ENCODE results near the gene MSI2. TPM values are rescaled to one million over a fixed set of nuclear protein-coding genes. Genes with fewer than 3 reads are reported as not detected.

MSI2 gene
- total and polyA plus RNA-seq, 12 donors = 32.6 to 411 (median 148) TPM

DNA sequence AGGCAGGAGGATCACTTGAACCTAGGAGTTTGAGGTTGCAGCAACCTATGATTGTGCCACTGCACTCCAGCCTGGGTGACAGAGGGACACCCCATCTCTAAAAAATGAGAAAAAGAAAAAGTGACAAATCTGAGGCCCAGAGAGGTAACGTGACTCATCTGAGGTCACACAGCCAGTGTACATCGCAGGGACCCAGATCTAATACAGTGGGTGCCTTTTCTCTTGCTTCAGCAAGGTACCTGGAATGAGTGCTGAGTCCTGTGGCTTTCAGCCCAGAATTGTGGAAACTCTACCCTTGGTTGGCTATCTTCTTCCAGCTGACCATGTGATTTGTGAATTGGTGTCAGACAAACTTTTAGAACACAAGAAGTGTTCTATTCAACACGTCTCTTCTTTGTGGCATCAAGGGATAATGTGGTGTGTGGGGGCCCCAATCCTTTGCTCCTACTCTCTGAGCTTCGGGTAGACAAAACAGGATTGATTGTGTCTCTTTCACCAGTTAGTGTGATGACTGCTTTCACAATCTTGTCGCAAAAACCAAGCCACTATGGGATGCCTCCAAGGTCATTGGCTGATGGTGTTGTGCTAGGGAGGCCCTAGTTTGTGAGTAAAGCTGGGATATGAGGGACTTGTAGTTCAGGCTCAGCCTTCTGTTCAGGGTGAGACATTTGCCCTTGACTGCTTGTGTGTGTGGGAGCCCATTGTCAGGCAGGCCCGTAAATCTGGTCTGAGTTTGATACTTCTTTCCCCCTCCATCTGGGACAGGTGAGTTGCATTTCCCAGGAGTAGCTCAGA lies 71.0 kb downstream of the MSI2 start:
- Histone ChIP-seq H3K36me3 (replicated peaks in 1 of 2) (no peaks in the 10 kb centered on the region), H3K4me1 (replicated peaks in 1 of 2) (peaks cover 27 to 53% of the 10 kb centered on the region in 2 donors), H3K27ac (peak overlapping the region; percentile 14 to 91 (median 65)), H3K9me3 (replicated peaks in 1 of 3) (no peaks in the 10 kb centered on the region), H3K4me3 (no peak overlapping the region), H3K27me3 (no peaks in the 10 kb centered on the region)
- peak in 1 of 2 donors; percentile 6 for TF ChIP-seq POLR2A (IDR thresholded peaks at IDR 0.05)
- TF ChIP-seq, protein P1, sequence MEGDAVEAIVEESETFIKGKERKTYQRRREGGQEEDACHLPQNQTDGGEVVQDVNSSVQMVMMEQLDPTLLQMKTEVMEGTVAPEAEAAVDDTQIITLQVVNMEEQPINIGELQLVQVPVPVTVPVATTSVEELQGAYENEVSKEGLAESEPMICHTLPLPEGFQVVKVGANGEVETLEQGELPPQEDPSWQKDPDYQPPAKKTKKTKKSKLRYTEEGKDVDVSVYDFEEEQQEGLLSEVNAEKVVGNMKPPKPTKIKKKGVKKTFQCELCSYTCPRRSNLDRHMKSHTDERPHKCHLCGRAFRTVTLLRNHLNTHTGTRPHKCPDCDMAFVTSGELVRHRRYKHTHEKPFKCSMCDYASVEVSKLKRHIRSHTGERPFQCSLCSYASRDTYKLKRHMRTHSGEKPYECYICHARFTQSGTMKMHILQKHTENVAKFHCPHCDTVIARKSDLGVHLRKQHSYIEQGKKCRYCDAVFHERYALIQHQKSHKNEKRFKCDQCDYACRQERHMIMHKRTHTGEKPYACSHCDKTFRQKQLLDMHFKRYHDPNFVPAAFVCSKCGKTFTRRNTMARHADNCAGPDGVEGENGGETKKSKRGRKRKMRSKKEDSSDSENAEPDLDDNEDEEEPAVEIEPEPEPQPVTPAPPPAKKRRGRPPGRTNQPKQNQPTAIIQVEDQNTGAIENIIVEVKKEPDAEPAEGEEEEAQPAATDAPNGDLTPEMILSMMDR (IDR thresholded peaks at IDR 0.05) = no peak
- WGBS, 4 donors = 55 to 77% (median 58%) methylated on average over 6 of the region's 6 CpGs
- peak in 6 of 7 donors; percentile 40 to 75 (median 64) for DNase-seq
- intact Hi-C loops (cut with DNase I) = no loop called here

DNA sequence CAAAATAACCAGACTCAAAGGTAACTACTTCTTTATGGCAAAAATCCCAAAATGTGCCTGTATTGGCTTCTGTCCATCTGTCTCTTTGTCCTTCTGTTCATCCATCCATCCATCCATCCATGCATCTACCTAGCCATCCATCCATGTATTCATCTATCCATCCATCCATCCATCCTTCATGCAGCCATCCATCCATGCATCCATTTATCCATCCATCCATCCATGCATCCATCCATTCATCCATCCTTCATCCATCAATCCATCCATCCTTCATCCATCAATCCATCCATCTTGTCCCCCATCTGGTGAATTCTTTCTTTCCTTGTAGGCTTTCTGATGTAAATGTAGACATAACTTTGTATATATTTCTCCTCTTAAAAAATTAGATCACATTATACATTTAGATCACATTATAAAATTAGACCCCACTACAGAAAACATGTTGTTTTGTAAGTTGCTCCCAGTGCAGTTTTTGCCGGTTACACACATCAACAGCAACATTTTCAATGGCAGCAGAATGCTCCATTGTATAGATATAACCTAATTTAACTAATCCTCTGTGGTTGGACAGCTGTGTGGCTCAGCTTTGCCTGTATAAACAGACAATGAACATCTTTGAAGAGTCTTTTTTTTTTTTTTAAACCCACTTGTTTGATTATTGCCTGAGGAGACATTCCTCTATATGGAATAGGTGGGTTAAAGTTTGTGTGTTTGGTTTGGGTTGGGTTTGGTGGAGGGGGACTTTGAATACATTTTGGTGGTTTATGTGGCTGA lies 72.0 kb downstream of the MSI2 start:
- H3K4me1 ChIP-seq (replicated peaks in 1 of 2) = peaks cover 27 to 53% of the 10 kb centered on the region in 2 donors
- 82 to 93% (median 91%) methylated on average over 1 of the region's 1 CpG for WGBS, 4 donors
- no peak overlapping the region for H3K4me3 ChIP-seq
- no peak for DNase-seq
- no peaks in the 10 kb centered on the region for H3K36me3 ChIP-seq (replicated peaks in 1 of 2)
- TF ChIP-seq, protein P1 (IDR thresholded peaks at IDR 0.05) = no peak
- no peak for TF ChIP-seq POLR2A (IDR thresholded peaks at IDR 0.05)
- H3K27me3 ChIP-seq = no peaks in the 10 kb centered on the region
- H3K9me3 ChIP-seq (replicated peaks in 1 of 3) = no peaks in the 10 kb centered on the region
- peak overlapping the region in 4 of 5 donors; percentile 82 to 91 (median 85) for H3K27ac ChIP-seq
- intact Hi-C loops (cut with DNase I) = no loop called here

DNA sequence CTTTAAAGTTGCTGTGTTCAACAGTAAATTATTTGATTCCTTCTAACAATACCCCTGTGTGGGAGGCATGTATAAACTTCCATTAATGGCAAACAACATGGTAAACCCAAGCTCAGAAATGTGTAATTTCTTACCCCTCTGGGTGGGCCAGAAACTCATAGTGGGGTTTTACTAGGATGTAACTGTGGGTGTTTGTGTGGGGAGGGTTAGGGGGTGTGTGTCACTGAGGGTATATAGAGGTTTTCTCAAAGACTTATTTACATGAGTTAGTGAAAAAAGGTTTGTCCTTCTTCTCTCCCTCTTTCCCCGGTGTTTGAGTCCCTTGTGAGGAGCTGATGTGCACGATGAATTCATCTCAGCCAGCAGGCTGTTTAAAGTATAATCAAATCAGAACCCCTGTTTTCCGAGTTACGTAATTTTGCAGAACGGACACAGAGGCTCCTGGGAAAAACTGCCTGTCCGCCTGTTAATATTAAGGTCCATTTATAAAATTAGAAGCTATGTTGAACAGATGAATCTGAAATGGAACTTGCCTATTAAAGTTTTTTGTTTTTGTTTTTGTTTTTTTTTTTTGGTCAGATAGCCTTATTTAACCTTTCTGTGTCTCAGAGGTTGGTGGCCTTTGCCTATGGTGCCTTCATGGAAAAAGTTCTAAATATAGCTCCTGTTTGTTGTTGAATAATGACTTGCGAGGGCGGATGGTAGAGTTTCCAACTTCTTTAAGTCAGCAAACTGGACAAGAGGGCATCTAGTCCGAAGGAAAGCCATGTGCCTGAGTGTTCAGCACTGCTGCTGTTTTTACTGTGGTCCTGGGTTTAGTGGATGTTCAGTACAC lies 73.3 kb downstream of the MSI2 start:
- peak overlapping the region; percentile 67 to 91 (median 85) for H3K27ac ChIP-seq

More for the DNA sequence above, 73.3 kb downstream of the MSI2 start:
- peak overlapping the region in 1 of 4 donors; percentile 6 for H3K4me3 ChIP-seq
- peak in 1 of 2 donors; percentile 42 for TF ChIP-seq POLR2A (IDR thresholded peaks at IDR 0.05)
- TF ChIP-seq, protein P1 (IDR thresholded peaks at IDR 0.05) = no peak
- peaks cover 27 to 53% of the 10 kb centered on the region in 2 donors for H3K4me1 ChIP-seq (replicated peaks in 1 of 2)
- H3K9me3 ChIP-seq (replicated peaks in 1 of 3) = no peaks in the 10 kb centered on the region
- DNase-seq = peak; percentile 48 to 84 (median 71)
- intact Hi-C loops (cut with DNase I) = no loop called here
- H3K36me3 ChIP-seq (replicated peaks in 1 of 2) = no peaks in the 10 kb centered on the region
- 14 to 27% (median 19%) methylated on average over 9 of the region's 9 CpGs for WGBS, 4 donors
- H3K27me3 ChIP-seq = no peaks in the 10 kb centered on the region

Data from adrenal gland (tissue), 12 donors.